Stimulated activated naive CD4-positive, alpha-beta T cell (primary cell): ENCODE data around the gene DCUN1D3.
A peak's percentile ranks its signal among the peaks of the same experiment; 100 is the strongest.
"Not testable (repeated sequence)": the region's sequence is repeated elsewhere in the genome, so short reads cannot be mapped to it uniquely, and the experiment has no call there.

Experiments used
- DNase-seq, 6 experiments: peaks; one replicate each; lab custom pipeline; 2025; lab: John Stamatoyannopoulos, UW

The DCUN1D3 gene, protein sequence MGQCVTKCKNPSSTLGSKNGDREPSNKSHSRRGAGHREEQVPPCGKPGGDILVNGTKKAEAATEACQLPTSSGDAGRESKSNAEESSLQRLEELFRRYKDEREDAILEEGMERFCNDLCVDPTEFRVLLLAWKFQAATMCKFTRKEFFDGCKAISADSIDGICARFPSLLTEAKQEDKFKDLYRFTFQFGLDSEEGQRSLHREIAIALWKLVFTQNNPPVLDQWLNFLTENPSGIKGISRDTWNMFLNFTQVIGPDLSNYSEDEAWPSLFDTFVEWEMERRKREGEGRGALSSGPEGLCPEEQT

DNA sequence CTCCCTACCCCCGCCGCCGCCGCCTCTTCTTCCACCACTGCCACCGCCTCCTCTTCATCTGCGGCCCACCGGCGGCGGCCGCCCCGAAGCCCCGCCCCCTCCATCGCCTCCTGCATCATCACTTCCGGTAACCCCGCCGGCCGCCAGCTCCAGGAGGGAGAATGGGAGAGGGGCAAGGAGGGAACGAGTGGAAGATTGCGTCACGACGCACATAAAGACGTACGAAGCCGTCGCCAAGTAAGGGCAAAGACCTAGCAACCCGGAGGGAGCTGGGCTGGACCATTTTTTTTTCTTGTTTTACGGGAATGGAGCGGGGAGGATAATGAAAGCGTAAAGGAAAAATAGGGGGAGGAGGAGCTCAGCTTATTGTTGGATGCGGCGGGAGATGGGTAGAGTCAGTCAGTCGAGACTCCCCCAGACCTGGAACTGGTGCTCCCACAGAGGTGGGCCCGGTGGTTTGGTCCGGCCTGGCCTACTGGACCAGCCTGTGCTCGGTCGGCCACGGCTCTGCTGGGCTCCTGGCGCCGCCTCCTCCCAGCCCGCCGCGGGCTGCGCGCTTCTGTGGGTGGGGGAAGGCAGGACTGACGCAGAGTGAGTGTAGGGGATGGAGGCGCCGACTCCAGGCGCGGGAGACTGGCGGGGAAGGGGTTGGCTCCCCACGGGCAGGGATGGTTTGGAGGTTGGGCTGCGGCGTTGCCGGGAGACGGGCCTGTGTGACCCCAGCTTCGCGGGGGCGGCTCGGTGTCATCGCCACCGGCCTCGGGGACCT, at the start of gene DCUN1D3, which contains the start of gene LYRM1:
DCUN1D3 (minus strand) TSS at position 60 of the 769 bp plus-strand sequence. CDS start 37,820 bp downstream, outside the sequence.
LYRM1 (plus strand) TSS at position 473 of the 769 bp plus-strand sequence. CDS start 14,785 bp downstream, outside the sequence.
- peak; percentile 77 to 90 (median 82) for DNase-seq

DNA sequence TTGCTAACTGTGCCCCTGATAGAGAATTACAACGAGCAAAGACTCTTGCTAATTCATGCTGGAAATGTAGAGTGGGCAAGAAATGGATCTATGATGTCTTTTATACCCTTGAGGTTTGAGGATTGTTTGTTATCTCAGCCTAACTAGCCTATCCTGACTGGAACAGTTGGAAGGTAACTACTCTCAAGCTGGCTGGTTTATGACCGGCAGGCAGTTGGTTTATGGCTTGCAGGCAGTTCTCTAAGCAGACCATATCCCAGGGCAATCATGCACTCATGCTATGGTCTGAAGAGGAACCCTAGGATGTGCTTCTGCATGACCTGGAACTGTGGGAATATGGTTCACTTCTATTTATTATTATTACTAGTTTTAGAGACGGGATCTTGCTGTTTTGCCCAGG, 49.5 kb upstream of the DCUN1D3 start:
- DNase-seq, result no peak

DNA sequence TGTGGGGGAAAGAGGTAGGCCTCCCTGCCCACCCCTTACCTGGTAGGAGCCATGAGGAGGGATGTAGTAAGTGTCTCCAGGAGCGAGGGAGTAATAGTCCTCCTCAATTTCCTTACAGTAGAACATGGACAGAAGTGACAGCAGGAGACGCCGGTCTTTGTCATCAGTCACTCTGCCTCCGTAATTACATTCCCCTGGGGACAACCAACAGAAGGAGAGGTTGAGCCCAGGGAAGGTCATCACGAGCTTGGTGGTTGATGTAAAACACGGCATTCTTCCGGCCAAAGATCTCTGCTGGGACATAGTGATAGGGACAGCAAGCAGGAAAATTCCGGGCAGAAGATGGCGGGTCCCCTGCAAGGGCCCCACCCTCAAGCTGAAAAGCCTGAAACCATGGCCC, 48.3 kb upstream of the DCUN1D3 start:
- DNase-seq, result no peak

DNA sequence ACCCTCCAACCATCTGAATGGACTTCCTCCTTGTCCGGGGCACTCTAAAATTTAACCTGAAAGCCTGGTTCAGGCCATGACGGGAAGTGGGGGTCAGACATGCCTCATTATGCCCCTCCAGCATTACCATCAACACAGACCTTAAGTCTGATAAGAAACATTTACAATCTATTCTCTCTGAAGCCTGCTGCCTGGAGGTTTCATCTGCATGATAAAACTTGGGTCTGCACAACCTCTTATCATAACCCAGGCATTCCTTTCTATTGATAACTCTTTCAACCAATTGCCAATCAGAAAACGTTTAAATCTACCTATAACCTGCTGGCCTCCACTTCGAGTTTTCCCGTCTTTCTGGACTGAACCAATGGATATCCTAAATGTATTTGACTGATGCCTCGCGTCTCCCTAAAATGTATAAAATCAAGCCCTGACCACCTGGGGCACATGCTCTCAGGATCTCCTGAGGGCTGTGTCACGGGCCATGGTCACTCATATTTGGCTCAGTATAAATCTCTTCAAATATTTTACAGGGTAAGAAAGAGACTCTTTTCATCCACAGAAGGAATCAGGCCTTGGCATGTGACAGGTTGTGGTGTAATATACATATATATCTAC, 46.0 kb upstream of the DCUN1D3 start:
- no peak for DNase-seq

DNA sequence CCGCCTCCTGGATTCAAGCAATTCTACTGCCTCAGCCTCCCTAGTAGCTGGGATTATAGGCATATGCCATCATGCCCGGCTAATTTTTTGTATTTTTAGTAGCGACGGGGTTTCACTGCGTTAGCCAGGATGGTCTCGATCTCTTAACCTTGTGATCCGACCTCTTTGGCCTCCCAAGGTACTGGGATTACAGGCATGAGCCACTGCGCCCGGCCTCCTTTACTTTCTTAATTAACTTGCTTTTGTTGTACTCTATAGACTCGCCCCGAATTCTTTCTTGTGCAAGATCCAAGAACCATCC, 45.4 kb upstream of the DCUN1D3 start:
- not testable (repeated sequence) for DNase-seq

DNA sequence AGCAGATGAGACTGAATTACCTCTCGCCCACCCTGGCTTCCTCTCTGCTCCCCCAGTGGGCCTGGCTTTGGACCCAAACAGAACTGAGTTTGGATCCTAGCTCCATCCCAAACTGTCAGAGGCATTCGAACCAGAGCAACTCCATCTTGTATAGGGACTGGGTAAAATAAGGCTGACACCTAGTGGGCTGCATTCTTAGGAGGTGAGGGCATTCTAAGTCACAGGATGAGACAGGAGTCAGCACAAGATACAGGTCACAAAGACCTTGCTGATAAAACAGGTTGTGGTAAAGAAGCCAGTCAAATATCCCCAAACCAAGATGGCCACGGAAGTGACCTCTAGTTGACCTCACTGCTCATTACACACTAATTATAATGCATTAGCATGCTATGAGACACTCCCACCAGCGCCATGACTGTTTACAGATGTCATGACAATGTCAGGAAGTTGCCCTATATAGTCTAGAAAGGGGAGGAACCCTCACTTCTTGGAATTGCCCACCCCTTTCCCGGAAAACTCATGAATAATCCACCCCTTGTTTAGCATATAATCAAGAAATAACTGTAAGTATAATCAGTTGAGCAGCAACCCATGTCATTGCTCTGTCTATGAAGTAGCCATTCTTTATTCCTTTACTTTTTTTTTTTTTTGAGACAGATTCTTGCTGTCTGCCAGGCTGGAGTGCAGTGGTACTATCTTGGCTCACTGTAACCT, 44.9 kb upstream of the DCUN1D3 start:
- DNase-seq, result peak in 1 of 6 experiments; percentile 2

DNA sequence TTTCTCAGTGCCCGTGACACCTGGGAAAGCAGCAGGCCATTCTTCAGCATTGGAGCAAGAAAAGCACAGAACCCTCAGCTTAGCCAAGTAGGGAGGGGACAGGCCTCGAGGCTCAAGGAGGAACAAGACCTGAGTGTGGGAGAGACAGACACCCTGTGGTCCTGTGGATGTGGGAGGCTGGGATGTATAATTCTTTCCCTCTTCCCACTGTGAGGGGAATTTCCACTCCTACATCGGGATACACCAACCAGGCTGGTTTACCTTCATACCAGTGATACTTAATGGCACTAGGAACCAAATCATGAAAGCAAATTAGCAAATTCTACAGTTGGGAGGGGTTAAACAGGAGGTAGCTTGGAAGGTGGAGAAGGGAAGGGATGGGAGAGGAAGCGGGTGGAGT, 42.1 kb upstream of the DCUN1D3 start:
- no peak for DNase-seq

DNA sequence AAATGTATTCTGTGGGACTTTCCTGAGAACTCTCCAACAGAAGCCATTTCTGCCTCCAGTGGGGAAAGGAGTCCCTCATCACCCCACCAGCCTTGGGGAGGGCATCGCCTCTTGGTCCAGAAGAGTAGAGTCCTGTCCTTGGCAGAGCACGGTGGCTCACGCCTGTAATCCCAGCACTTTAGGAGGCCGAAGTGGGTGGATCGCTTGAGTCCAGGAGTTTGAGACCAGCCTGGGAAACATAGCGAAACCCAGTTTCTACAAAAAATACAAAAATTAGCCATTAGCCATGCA, 41.4 kb upstream of the DCUN1D3 start:
- no peak for DNase-seq

DNA sequence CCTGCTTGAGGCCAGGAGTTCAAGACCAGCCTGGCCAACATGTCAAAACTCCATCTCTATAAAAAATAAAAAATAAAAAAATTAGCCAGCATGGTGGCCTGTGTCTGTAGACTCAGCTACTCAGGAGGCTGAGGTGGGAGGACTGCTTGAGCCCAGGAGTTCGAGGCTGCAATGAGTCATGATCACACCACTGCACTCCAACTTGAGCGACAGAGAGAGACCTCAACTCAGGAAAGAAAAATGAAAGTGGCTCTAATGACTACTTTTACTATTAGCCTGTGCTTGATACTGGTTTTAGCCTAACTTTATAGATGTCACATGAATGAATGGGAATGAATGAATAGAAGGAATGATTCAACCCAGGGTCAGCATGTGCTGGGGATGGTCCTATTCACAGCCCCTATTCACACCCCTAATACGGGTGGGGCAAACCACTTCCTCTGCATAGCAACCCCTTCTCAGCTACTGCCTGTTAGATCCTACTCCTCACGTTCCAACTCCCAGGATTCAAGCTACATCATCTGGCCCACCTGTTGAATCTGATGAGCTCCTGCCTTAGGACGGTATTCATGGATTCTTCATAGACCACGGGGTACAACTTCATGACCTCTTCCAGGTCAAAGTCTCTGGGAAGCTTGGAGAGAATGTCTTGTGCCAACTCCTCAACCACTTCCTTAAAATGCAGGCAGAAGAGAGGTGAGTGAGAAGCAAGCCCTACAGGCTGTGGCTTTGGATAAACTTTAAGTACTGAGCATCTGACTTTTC, 40.9 kb upstream of the DCUN1D3 start:
- DNase-seq, result no peak

DNA sequence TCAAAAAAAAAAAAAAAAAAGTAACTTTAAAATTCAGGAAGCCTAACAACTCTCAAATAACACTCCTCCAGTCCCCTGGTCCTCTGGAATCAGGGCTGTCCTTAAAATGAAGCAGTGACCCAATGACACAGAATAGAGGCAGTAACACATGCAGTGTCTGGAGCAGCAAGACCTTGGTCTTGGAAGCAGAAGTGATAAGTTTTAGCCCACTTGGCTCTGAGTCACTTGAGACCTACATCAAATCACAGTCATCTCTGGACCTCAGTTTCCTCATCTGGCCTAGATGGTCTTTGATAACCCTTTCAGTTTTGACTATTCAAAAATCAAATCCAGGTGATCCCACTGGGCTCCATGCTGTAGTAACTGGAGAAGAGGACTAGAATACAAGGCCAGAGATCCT, 39.5 kb upstream of the DCUN1D3 start:
- DNase-seq, result no peak

DNA sequence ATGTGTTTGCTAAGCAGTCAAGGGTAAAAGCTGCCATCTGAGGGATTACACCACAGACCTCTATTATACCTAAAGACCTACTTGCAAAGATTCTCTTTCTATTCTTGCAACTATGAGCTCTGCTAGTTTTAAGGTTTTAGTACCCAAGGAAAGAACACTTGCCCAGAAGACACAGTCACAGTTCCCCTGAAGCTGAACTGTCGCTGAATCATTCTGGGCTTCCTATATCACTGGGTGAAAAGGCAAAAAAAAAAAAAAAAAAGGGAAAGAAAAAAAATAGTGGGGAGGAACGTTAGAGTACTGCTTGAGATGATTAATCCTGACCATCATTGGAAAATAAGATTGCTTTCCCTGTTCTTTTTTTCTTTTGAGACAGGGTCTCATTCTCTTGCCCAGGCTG, 38.3 kb upstream of the DCUN1D3 start:
- no peak for DNase-seq

DNA sequence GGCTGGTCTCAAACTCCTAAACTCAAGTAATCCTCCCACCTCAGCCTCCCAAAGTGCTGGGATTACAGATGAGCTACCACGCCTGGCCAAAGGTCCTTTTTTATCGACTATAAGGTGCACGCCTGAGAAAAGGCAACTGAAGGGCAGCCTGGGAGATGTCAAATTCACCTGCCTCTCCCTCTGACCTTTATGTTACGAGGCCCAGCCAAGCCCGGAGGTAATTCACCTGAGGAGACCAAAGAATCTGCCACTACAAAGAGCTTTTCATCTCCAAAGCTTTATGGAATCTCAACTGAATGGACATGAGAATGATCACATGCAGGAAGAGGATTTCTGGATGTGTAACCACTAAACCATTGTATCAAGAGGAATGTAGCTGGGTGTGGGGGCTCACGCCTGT, 37.6 kb upstream of the DCUN1D3 start:
- DNase-seq, result no peak

DNA sequence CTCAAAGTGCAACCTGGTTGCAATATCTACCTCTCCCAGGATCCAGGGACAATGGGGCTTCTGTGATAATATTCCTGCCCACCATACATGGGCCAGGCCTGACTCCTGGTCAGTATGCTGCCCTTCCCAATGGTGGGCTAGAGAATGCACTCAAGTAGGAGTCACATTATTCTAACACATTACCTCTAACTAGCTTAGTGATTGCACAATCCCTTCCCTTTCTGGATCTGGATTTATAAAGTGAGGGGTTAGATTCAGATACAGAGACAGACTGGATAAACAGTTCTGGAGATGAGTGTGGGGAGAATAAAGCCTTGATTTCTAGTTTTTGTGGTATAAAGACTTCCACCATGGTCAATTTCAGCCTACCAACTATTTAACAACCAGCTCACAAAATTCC, 33.4 kb upstream of the DCUN1D3 start:
- DNase-seq, result no peak

DNA sequence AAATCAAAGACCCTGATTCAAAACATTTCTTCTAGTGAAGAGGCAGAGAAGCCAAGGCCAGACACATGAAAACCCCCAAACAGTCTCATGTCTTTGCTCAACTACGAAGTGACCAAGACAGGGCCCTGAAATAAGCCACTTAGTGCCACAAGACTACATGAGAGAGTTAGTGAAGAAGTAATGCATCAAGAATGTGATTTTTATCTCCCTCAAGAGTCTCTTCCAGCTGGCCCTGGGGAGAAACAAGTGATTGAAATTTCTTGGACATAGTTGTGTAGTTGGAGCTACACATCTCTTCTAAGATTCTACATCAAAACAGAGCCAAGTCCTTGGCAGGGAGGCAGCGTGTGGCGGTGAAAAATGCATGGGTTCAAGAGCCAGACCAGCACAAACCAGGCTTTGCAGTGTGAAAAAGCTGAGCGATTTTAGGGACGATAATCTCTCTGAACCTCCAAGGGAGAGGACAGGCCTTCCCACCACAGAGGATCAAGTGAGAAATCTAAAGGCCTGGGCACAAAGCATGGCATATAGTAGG, 31.0 kb upstream of the DCUN1D3 start:
- no peak for DNase-seq

DNA sequence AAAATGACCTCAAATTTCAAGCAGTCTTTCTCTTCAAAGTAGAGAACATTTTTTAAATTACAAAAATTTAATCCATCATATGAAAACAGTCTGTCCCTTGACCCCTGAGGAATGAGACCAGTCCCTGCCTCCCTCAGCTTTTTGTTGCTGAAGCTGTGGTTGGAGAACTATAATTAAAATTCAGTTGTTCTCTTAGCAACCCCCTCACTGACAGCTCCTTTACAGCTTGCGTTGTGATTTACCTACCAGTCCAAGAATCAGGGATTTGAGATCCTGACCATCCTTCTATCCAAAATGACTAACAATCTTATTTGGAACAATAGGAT, 30.2 kb upstream of the DCUN1D3 start:
- DNase-seq, result no peak

DNA sequence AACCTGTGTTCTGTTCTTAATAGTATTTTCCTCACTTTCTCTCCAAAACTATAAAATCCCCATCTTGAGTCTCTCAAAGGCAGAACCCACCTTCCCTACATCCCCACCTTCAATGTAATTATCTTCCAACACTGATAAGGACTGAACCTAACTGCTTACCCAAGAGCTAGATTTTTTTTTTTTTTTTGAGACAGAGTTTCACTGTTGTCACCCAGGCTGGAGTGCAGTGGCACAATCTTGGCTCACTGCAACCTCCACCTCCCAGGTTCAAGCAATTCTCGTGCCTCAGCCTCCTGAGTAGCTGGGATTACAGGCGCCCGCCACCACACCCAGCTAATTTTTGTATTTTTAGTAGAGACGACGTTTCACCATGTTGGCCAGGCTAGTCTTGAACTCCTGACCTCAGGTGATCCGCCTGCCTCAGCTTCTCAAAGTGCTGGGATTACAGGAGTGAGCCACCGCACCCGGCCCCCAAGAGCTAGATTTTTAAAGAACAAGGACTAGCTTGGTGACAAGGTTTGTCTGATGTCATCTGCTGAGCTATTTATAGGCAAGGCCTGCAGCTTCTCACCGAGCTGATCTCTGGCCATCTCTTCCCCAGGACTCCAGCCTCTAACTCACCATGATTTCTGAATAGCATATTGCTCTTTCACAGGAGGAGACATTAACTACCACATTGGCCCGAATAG, 29.7 kb upstream of the DCUN1D3 start:
- not testable (repeated sequence) for DNase-seq

DNA sequence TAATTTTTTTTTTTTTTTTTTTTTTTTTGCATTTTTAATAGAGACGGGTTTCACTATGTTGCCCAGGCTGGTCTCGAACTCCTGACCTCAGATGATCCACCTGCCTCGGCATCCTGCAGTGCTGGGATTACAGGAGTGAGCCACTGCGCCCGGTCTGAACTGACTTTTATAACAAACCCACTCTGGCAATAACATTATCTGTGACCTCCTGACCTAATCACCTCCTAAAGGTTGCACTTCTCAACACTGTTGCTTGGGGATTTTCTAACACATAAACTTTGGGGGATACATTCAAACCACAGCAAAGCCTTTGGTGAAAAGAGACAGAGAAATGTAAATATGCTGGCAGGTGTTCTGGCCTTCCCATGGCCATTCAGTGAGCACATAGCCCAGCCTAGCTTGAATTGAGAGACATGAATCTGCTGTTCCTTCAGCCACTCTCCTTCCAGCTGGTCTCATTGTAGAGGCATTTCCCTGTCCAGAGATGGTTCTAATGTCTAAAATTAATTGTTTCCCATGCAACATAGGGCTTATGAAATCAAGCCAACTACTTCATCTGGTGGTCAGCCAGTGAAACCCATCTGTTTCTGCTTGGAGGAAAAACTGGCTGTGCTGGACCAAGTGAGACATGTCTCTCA, 28.7 kb upstream of the DCUN1D3 start:
- DNase-seq, result no peak

DNA sequence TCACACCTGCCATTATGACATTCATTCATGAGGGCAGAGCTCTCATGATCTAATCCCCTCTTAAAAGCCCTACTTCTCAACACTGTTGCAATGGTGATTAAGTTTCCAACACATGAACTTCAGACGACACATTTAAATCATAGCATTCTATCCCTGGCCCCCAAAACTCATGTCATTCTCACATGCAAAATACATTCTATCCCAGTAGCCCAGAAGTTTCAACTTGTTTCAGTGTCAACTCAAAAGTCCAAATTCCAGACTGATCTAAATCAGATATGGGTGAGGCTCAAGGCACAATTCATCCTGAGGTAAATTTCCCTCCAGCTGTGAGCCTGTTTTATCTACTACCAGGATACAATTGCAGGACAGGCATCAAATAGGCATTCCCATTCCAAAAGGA, 25.6 kb upstream of the DCUN1D3 start:
- DNase-seq, result no peak

DNA sequence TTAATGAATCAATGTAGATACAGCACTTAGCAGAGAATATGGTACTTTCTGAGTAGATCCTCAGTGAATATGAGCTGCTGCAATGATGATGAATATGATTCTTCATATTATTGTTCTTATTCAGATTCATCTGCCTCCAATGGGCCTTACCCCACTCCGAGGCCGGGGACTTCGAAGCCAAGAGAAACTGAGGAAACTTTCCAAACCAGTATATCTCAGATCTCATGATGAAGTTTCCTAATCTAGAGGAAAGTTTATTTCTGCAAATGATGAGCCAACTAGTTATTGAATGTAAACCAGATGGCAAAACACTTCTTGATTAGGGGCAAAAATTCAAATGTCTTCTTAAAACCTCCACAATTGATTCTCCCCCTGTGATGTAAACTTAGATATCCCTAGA, 23.7 kb upstream of the DCUN1D3 start:
- DNase-seq, result no peak

DNA sequence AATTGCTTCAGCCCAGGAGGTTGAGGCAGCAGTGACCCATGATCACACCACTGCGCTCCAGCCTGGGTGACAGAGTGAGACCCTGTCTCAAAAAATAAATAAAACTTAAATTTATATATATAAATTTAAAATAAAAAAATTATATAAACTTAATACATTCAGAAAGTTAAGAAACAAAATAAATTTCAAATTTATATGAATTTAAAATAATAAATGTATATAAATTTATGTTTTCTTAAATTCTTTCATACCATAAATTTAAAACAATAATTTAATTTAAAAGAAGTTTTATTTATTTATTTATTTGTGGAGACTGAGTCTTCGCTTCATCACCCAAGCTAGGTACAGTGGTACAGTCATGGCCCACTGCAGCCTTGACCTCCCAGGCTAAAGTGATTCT, 20.6 kb upstream of the DCUN1D3 start:
- no peak for DNase-seq

DNA sequence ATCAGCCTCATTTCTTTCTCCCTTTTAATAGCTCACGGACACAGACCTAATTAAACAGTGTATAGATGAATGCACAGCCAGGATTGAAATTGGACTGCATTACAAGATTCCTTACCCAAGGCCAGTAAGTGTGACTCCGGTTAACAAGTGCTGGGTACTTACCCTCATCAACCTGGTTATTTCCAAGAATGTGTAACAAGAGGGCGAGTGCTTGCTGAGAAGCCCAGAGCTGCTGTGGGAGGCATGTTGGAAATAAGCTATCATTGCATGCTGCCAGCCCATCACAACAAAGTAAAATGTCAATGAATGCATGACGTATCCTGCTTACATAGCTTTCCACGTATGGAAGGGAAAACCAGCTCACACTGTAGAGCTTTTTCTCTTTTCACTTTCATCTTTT, 19.9 kb upstream of the DCUN1D3 start:
- no peak for DNase-seq
